AG09319 (cell line): ENCODE results near the gene TAF6.

ENCODE experiments used
- DNase-seq: peaks from one replicate; pipeline ENCODE4 v3.0.0-alpha.2; 2010; ENCODE audit warnings: low read depth; ENCODE audit errors: extremely low read depth
- TF ChIP-seq, protein P1 (sequence below): IDR thresholded peaks from 2 replicates; pipeline ENCODE4 v1.5.1; 2011; ENCODE audit warnings: low read depth, mild to moderate bottlenecking, inconsistent platforms, low read length, moderate library complexity

Gene TAF6

DNA sequence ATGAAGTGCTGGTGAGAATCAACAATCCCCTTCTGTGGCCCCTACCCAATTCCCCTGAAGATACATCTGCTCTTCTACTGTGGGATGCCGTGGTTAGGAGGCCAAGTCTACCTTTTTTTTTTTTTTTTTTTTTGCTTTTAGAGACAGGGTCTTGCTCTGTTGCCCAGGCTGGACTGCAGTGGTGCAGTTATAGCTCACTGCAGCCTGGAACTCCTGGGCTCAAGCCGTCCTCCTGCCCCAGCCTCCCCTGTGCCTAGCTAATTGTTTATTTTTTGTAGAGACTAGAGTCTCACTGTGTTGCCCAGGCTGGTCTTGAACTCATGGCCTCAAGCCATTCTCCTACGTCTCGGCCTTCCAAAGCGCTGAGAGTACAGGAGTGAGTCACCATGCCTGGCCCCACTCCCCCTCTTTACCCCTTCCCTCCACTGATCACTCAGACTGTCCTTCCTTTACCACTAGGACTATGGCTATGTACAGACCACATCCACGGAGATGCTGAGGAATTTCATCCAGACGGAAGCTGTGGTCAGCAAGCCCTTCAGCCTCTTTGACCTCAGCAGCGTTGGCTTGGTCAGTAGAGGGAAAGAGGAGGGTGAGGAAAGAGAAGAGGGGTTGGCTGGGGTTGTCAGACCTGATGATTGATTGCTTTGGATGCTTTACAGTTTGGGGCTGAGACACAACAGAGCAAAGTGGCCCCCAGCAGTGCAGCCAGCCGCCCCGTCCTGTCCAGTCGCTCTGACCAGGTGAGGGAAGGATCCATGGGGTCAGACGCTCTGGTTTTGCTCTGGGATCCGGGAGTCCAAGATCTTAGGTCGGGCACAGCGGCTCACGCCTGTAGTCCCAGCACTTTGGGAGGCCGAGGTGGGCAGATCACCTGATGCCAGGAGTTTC, 16.0 kb downstream of the TAF6 start:
- no peak for DNase-seq
- TF ChIP-seq, protein P1, sequence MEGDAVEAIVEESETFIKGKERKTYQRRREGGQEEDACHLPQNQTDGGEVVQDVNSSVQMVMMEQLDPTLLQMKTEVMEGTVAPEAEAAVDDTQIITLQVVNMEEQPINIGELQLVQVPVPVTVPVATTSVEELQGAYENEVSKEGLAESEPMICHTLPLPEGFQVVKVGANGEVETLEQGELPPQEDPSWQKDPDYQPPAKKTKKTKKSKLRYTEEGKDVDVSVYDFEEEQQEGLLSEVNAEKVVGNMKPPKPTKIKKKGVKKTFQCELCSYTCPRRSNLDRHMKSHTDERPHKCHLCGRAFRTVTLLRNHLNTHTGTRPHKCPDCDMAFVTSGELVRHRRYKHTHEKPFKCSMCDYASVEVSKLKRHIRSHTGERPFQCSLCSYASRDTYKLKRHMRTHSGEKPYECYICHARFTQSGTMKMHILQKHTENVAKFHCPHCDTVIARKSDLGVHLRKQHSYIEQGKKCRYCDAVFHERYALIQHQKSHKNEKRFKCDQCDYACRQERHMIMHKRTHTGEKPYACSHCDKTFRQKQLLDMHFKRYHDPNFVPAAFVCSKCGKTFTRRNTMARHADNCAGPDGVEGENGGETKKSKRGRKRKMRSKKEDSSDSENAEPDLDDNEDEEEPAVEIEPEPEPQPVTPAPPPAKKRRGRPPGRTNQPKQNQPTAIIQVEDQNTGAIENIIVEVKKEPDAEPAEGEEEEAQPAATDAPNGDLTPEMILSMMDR = no peak

DNA sequence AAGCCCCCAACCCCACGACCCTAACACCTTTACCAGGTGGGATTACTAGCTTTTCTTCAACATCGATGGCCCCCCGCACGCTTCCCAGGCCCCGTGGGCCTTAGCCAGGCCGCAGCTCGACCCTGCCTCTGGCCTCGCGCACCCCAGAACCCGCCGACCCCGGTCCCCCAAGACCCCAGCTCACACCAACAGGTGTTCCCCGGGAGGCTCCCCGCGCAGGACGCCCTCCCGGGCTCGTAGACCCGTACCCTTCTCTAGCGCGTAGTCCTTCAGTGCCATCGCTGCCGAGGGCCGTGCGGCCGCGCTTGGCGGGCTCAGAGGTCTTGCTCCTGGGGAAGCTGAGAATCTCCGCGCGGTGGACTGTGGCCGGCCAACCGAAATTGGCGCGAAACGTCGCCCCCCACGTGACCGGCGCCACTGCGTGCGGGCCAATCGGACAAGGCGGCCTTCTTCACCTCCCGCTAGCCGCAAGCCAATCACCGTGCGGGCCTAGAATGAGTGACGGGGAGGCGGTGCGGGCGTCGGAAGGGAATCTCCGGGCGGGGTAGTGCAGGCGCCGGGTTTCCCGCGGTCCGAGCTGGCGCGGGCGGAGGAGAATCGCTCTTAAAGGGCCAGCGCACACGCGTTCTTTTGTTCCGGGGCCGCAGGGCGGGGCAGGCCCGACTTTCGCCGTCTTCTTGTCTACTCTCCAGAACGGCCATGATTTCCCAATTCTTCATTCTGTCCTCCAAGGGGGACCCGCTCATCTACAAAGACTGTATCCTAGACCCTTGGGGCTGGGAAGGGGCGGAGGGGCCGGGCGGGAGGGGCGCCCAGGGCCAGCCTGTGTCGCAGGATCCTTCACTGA, 17.9 kb downstream of the TAF6 start, which contains the start of the genes AP4M1 and MCM7:
Gene AP4M1, plus strand, starts transcription at position 628 of the 847 bp plus-strand sequence. Its CDS starts 72 bp downstream, at position 700.
Gene MCM7, minus strand, starts transcription at position 382 of the 847 bp plus-strand sequence. Its CDS starts 103 bp downstream, at position 279.
- peak; percentile 98 for DNase-seq
- TF ChIP-seq, protein P1 = no peak

DNA sequence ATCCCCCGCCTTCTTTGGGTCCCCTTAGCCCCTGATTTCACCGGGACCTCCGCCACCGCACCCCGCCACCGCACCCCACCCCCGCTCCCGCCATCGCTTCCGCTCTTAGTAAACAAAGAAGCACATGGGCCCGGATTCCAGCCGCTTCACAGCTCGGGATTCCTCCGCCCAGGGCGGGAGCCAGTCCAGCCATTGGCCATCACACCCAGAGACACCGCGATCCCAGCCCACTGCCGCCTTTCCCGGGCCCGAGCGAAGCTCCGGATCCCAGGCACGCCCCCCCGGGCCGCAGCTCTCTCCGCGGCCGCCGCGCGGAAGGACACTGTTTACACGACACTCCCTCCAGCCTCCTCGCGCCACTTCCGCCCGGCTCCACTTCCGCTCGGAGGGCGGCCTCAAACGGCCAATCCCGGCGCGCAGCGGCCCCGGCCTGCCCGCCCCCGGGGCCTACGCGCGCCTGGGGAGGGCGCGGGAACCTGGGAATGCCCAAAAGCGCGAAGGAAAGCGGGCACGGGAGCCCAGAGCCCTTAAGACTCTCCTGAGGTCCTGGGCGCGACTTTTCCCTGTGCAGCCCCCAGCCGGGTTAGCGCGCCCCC, 18.6 kb downstream of the TAF6 start:
- TF ChIP-seq, protein P1 = no peak
- DNase-seq = peak; percentile 99

DNA sequence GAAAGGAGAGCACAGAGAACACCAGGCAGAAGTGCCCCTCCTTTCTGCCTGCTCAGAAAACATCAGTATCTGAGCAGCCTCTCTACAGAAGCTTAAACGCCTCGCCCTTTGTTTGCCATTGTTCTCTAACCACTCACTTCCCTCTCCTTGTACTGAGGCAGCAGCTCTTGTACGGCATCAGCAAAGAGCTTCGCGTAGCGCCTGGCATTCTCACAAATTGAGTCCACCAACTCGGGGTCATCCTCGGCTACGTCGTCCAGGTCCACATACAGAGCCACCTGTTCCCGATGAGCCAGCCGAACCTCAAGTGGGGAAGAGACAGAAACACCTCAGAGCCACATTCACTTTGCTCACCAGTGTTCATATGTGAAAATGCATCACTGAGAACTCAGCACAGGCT, 19.7 kb downstream of the TAF6 start:
- TF ChIP-seq, protein P1 = no peak
- no peak for DNase-seq

DNA sequence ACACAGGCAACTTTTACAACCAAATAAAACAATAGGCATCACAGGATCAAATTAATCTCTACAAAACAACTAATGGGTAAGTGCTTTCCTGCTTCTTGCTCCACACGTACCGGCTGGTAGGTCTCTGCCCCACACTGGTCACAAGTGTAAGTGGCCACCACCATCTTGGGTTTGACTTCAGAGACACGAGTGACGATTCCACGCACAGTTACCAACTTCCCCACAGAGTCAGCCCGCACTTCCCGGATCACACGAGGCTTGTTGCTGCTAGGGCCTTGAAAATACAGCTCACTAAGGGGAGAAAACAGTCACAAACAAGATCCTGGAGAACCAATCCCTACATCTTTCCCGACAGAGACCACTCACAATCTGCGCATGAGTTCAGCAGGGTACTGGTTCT, 20.2 kb downstream of the TAF6 start:
- TF ChIP-seq, protein P1 = no peak
- no peak for DNase-seq

DNA sequence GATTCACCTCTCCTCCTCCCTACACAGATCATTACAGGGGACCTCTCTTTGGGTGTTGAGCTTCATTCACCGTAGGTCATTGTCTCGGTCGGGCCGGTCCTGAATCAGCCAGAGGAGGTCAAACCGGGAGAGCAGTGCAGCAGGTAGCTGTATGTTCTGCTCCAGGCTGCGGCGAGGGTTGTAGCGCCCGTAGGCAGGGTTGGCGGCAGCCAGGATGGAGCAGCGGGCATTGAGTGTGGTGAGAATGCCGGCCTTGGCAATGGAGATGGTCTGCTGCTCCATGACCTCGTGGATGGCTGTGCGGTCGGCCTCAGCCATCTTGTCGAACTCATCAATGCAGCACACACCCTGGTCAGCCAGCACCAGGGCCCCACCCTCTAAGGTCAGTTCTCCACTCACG, 23.5 kb downstream of the TAF6 start:
- TF ChIP-seq, protein P1 = no peak
- no peak for DNase-seq
